ENCODE measurements around the gene SETDB1. TPM values are rescaled to one million over a fixed set of nuclear protein-coding genes. Genes with fewer than 3 reads are reported as not detected.

SETDB1 gene
- total RNA-seq, 4 donors from 2014 or later, result 32.3 to 41.4 (median 39.5) TPM

- TF ChIP-seq, protein P1, sequence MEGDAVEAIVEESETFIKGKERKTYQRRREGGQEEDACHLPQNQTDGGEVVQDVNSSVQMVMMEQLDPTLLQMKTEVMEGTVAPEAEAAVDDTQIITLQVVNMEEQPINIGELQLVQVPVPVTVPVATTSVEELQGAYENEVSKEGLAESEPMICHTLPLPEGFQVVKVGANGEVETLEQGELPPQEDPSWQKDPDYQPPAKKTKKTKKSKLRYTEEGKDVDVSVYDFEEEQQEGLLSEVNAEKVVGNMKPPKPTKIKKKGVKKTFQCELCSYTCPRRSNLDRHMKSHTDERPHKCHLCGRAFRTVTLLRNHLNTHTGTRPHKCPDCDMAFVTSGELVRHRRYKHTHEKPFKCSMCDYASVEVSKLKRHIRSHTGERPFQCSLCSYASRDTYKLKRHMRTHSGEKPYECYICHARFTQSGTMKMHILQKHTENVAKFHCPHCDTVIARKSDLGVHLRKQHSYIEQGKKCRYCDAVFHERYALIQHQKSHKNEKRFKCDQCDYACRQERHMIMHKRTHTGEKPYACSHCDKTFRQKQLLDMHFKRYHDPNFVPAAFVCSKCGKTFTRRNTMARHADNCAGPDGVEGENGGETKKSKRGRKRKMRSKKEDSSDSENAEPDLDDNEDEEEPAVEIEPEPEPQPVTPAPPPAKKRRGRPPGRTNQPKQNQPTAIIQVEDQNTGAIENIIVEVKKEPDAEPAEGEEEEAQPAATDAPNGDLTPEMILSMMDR (IDR thresholded peaks at IDR 0.05; ENCODE audit: low read depth), result no peak
Observed at GRCh38 chr1:151012684-151013471, 86.7 kb downstream of the SETDB1 start.

- TF ChIP-seq, protein P1 (IDR thresholded peaks at IDR 0.05; ENCODE audit: low read depth), result no peak
Observed at GRCh38 chr1:151013518-151013917, 87.4 kb downstream of the SETDB1 start.

Other genes starting within 250 kb of the SETDB1 start
- 10 to 100 TPM; 16.8 to 29.2 (median 19.1) TPM for gene GOLPH3L, start 229.2 kb upstream of the SETDB1 start, total RNA-seq
- 1 to 10 TPM in 2 of 4 donors, not detected in 2; 2.4 to 4.4 TPM for gene HORMAD1, start 205.5 kb upstream of the SETDB1 start, total RNA-seq
- 100 to 1,000 TPM in 3 of 4 donors, 10 to 100 TPM in 1; 72.2 to 903 (median 174) TPM for gene CTSS, start 160.6 kb upstream of the SETDB1 start, total RNA-seq
- gene CTSK, start 118.1 kb upstream of the SETDB1 start, total RNA-seq, result 100 to 1,000 TPM in 3 of 4 donors, 10 to 100 TPM in 1; 77.2 to 290 (median 235) TPM
- gene ARNT, start 49.8 kb upstream of the SETDB1 start, total RNA-seq, result 10 to 100 TPM; 59.7 to 75.5 (median 67.5) TPM
- gene CTXND2, start 39.2 kb upstream of the SETDB1 start, total RNA-seq, result not detected
- gene CERS2, start 48.5 kb downstream of the SETDB1 start, total RNA-seq, result 100 to 1,000 TPM in 3 of 4 donors, 10 to 100 TPM in 1; 67.4 to 140 (median 112) TPM
- gene ANXA9, start 55.9 kb downstream of the SETDB1 start, total RNA-seq, result 1 to 10 TPM in 1 of 4 donors, under 1 TPM in 1, not detected in 2; 0.68 to 1.3 TPM
- 10 to 100 TPM in 3 of 4 donors, 1 to 10 TPM in 1; 8.5 to 31.4 (median 30.7) TPM for gene MINDY1, start 80.5 kb downstream of the SETDB1 start, total RNA-seq
- 10 to 100 TPM; 16.5 to 29.5 (median 17.8) TPM for gene PRUNE1, start 82.1 kb downstream of the SETDB1 start, total RNA-seq
- under 1 TPM in 3 of 4 donors, not detected in 1; 0.16 to 0.88 (median 0.34) TPM for gene BNIPL, start 110.2 kb downstream of the SETDB1 start, total RNA-seq
- gene C1orf56, start 121.4 kb downstream of the SETDB1 start, total RNA-seq, result 1 to 10 TPM; 4.4 to 7.9 (median 5.5) TPM
- gene CDC42SE1, start 133.3 kb downstream of the SETDB1 start, total RNA-seq, result 10 to 100 TPM; 44.5 to 55.4 (median 47.7) TPM
- gene MLLT11, start 134.0 kb downstream of the SETDB1 start, total RNA-seq, result 1 to 10 TPM in 1 of 4 donors, under 1 TPM in 3; 0.19 to 1.5 (median 0.45) TPM
- 10 to 100 TPM; 16.5 to 23.5 (median 20.6) TPM for gene GABPB2, start 144.4 kb downstream of the SETDB1 start, total RNA-seq
- 10 to 100 TPM in 1 of 4 donors, 1 to 10 TPM in 3; 4.0 to 19.2 (median 5.3) TPM for gene SEMA6C, start 220.3 kb downstream of the SETDB1 start, total RNA-seq
- 10 to 100 TPM in 2 of 4 donors, 1 to 10 TPM in 2; 5.7 to 30.9 (median 11.5) TPM for gene TNFAIP8L2, start 230.3 kb downstream of the SETDB1 start, total RNA-seq
- gene LYSMD1, start 239.5 kb downstream of the SETDB1 start, total RNA-seq, result 10 to 100 TPM; 10.1 to 15.0 (median 10.9) TPM
- gene SCNM1, start 239.8 kb downstream of the SETDB1 start, total RNA-seq, result 10 to 100 TPM; 20.3 to 34.6 (median 25.8) TPM
- not detected for gene TMOD4, start 249.6 kb downstream of the SETDB1 start, total RNA-seq

Measured in subcutaneous adipose tissue (tissue), 4 donors.